ENCODE measurements around the gene PARD3. TPM values are rescaled to one million over a fixed set of nuclear protein-coding genes. Genes with fewer than 3 reads are reported as not detected.

The PARD3 gene
- total RNA-seq, 2 donors from 2014 or later = 32.0 to 61.9 TPM

GRCh38 chr10:34661580-34661979 is 153.5 kb downstream of the PARD3 start:
- no peaks in the 10 kb centered on the region for H3K27me3 ChIP-seq (replicated peaks; ENCODE audit: insufficient read depth)
- no peak overlapping the region for H3K27ac ChIP-seq
- H3K4me3 ChIP-seq = no peak overlapping the region
- TF ChIP-seq POLR2AphosphoS5 (IDR thresholded peaks at IDR 0.05) = no peak
- no peak for TF ChIP-seq CTCF (IDR thresholded peaks at IDR 0.05)
- TF ChIP-seq POLR2A (IDR thresholded peaks at IDR 0.05) = no peak
- no peaks in the 10 kb centered on the region for H3K9me3 ChIP-seq
- intact Hi-C loops (cut with DNase I) = loop anchor here (10.0 kb wide), 3 partner anchors 63 to 363 kb away; no protein-coding TSS in a partner anchor
- no peaks in the 10 kb centered on the region for H3K4me1 ChIP-seq (replicated peaks)
- no peak for DNase-seq (ENCODE audit: low spot score)
- no peaks in the 10 kb centered on the region for H3K36me3 ChIP-seq
- WGBS = 51% methylated on average over 2 of the region's 2 CpGs

GRCh38 chr10:34658934-34659333 is 156.2 kb downstream of the PARD3 start:
- no peak for TF ChIP-seq POLR2AphosphoS5 (IDR thresholded peaks at IDR 0.05)
- TF ChIP-seq CTCF (IDR thresholded peaks at IDR 0.05) = no peak
- TF ChIP-seq POLR2A (IDR thresholded peaks at IDR 0.05) = no peak
- intact Hi-C loops (cut with DNase I) = no loop called here
- no peak overlapping the region for H3K4me3 ChIP-seq
- no peaks in the 10 kb centered on the region for H3K27me3 ChIP-seq (replicated peaks; ENCODE audit: insufficient read depth)
- no peak for DNase-seq (ENCODE audit: low spot score)
- H3K27ac ChIP-seq = no peak overlapping the region
- H3K4me1 ChIP-seq (replicated peaks) = no peaks in the 10 kb centered on the region
- WGBS = 100% methylated on average over 1 of the region's 1 CpG
- H3K9me3 ChIP-seq = no peaks in the 10 kb centered on the region
- H3K36me3 ChIP-seq = no peaks in the 10 kb centered on the region

GRCh38 chr10:34656661-34657060 is 158.4 kb downstream of the PARD3 start:
- DNase-seq (ENCODE audit: low spot score) = no peak
- no peaks in the 10 kb centered on the region for H3K36me3 ChIP-seq
- no peak overlapping the region for H3K4me3 ChIP-seq
- 79% methylated on average over 4 of the region's 4 CpGs for WGBS
- intact Hi-C loops (cut with DNase I) = no loop called here
- H3K27me3 ChIP-seq (replicated peaks; ENCODE audit: insufficient read depth) = no peaks in the 10 kb centered on the region
- TF ChIP-seq POLR2A (IDR thresholded peaks at IDR 0.05) = no peak
- TF ChIP-seq POLR2AphosphoS5 (IDR thresholded peaks at IDR 0.05) = no peak
- no peak for TF ChIP-seq CTCF (IDR thresholded peaks at IDR 0.05)
- H3K9me3 ChIP-seq = no peaks in the 10 kb centered on the region
- no peaks in the 10 kb centered on the region for H3K4me1 ChIP-seq (replicated peaks)
- no peak overlapping the region for H3K27ac ChIP-seq

GRCh38 chr10:34655286-34656170 is 159.6 kb downstream of the PARD3 start:
- intact Hi-C loops (cut with DNase I) = no loop called here
- Histone ChIP-seq H3K4me1 (replicated peaks) (no peaks in the 10 kb centered on the region), H3K4me3 (no peak overlapping the region), H3K27ac (no peak overlapping the region), H3K9me3 (no peaks in the 10 kb centered on the region), H3K27me3 (replicated peaks; ENCODE audit: insufficient read depth) (no peaks in the 10 kb centered on the region), H3K36me3 (no peaks in the 10 kb centered on the region)
- peak; percentile 54 for DNase-seq (ENCODE audit: low spot score)
- TF ChIP-seq CTCF (IDR thresholded peaks at IDR 0.05) (peak; percentile 23 to 71 (median 58)), POLR2AphosphoS5 (IDR thresholded peaks at IDR 0.05) (no peak), POLR2A (IDR thresholded peaks at IDR 0.05) (no peak)
- WGBS = 50% methylated on average over 6 of the region's 6 CpGs

- intact Hi-C loops (cut with DNase I) = no loop called here
- no peak for DNase-seq (ENCODE audit: low spot score)
- no peak for TF ChIP-seq CTCF (IDR thresholded peaks at IDR 0.05)
- TF ChIP-seq POLR2A (IDR thresholded peaks at IDR 0.05) = no peak
- TF ChIP-seq POLR2AphosphoS5 (IDR thresholded peaks at IDR 0.05) = no peak
- Histone ChIP-seq H3K9me3 (no peaks in the 10 kb centered on the region), H3K4me3 (no peak overlapping the region), H3K27me3 (replicated peaks; ENCODE audit: insufficient read depth) (no peaks in the 10 kb centered on the region), H3K4me1 (replicated peaks) (no peaks in the 10 kb centered on the region), H3K36me3 (no peaks in the 10 kb centered on the region), H3K27ac (no peak overlapping the region)
- 65% methylated on average over 3 of the region's 3 CpGs for WGBS
These were observed 160.9 kb downstream of the PARD3 start for GRCh38 chr10:34654211-34654610.
